SKM-1 (cell line): Measurements from ENCODE around the gene TEDC1.

Experiments
- DNase-seq: peaks from one replicate; lab custom pipeline; 2025; ENCODE audit not compliant: unreplicated experiment; lab: John Stamatoyannopoulos, UW

Gene TEDC1

DNA sequence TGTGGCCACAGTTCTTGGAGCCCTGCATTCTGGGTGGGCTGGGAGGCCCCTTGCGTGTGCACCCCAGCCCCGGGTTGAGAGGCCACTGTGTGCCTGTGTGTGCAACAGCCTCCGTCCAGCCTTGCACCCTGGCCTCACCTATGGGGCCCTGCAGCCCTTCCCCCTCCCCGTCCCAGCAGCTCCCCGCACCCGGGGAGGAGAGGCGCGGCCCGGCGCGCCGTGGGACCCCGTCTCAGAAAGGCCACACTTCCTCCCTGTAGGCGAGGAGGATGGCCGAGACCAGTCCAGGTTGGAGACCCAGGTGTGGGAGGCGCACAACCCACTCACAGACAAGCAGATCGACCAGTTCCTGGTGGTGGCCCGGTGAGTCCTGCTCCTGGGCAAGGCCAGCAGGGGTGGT lies 33.0 kb upstream of the TEDC1 start:
- no peak for DNase-seq

DNA sequence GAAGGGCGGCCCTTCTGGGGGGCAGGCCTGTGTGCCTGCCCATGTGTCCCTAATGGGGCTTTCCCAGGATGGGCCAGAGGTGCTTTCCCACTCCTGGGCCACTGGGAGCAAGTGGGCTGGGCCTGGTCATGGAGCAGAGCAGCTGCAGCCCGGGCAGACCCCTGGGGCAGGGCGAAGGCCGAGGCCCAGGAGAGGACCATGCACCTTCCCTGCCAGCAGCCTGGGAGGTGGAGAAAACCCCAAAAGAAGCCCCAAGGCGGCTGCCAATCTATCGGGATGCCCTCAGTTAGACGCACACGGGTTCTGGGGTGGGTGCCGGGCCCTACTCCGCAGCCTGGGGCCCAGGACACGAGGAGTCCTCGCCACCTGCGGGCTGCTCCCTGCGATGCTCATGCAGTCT lies 32.5 kb upstream of the TEDC1 start:
- DNase-seq: no peak

DNA sequence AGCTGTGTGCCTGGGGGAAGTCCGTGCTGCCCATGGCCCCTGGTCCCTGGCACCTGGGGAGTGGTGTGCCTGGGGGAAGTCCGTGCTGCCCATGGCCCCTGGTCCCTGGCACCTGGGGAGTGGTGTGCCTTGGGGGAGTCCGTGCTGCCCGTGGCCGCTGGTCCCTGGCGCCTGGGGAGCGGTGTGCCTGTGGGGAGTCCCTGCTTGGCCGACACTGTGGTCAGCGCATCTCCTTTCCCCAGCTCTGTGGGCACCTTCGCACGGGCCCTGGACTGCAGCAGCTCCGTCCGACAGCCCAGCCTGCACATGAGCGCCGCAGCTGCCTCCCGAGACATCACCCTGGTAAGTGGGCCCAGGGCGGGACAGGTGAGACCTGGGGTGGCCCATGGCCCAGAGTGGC lies 30.9 kb upstream of the TEDC1 start:
- DNase-seq: no peak

DNA sequence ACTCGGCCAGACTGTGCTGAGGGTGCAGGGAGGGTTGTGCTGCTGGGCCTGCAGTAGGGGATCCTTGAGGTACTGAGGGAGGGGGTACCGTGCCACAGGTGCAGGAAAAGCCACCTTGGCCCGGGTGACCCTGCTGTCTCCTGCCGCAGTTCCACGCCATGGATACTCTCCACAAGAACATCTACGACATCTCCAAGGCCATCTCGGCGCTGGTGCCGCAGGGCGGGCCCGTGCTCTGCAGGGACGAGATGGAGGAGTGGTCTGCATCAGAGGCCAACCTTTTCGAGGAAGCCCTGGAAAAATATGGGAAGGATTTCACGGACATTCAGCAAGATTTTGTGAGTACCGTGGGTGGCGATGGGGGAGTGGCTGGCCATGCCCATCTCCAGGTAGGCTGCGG lies 30.4 kb upstream of the TEDC1 start:
- no peak for DNase-seq

DNA sequence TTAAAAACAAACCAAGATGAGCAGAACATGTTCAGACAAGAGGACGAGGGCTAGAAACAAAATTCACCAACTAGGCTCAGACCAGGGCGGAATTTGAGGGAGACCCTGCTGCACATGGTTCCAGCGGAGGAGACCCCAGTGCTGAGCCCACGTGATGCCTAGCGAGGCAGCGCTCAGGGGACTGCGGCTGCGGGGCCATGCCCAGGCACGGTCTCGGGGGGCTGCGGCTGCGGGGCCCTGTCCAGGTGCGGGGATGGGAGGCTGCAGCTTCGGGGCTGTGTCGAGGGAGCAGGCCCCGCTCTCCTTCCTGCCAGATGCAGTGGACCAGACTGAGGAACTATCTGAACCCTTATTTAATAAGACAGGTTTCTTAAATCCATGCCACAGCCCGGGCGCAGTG lies 29.1 kb upstream of the TEDC1 start:
- DNase-seq: no peak

DNA sequence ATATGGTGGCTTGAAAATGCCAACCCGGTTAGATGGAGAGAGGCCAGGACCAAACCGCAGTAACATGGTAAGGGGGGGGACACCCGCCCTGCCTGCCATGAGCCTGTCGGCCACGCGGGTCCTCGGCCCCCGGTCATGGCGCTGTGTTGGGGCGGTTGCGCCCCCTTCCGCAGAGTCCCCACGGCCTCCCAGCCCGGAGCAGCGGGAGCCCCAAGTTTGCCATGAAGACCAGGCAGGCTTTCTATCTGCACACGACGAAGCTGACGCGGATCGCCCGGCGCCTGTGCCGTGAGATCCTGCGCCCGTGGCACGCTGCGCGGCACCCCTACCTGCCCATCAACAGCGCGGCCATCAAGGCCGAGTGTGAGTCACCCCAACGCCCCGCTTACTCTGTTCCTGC lies 26.5 kb upstream of the TEDC1 start:
- DNase-seq: no peak

DNA sequence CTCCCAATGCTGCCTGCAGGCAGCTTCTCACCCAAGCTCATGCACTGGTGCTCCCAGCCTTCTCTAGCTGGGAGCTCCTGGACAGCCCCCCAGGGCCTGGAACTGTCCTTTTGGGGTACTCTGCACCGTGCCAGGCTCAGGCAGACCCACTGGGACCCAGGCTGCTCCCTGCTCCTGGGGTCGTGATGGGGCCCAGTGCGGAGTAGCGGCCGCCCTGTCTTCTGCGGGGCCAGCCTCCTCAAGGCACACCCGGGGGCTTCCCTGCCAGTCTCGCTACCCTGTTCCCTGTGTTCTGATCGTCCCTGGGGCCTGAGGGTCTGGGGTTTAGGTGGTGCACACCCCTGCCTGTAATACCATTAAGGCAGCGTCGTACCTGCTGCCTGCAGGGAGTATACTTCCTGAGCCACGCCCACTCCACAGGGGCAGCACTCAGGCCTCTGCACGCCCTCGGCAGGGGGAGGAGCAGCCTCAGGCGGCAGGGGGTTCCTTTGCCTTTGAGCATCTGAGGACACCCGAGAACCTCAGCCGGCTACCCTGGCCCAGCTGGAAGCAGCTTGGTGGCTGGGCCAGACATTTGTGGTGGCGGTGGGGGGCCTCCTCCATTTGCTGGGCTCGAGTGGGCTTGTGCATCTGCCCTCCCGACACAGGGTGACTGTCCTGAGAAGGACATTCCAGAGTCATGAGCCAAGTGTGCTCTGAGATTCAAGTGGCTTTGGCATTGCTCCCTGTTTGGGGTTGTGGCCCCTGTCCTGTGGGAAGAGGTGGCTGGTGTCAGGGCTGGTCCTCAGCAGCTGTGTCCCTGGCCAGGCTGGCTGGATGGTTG lies 25.6 kb upstream of the TEDC1 start:
- no peak for DNase-seq

DNA sequence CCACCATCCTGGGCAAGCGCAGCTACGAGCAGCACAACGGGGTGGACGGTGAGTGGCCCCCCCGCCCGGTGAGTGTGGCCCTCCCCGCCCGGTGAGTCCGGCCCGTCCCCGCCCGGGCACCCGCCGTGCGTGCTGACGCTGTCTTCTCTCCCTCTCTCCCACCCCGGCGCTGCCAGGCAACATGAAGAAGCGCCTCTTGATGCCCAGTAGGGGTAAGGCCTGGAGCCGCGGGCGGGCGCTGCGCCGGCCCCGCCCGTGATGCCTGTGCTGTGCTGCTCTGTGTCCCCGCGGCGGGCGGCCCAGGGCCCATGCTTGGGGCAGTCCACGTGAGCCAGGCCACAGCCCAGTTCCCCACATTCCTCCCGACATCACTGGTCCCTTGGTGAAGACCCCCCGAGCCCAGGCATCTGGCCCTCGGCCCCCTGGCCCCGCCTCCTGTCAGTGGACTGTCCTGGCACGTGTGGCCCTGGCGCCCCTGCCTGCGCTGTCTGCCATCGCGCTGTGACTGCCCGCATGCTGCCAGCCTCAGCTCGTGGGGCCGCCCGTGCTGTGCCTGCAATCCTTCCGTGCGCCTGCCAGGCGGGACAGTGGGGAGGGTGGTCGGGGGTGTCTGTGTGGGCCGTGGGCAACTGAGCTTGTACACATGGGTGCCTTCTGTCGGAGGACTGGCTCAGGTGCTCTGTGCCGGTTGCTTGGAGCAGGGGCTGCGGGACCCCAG lies 24.4 kb upstream of the TEDC1 start:
- DNase-seq: no peak

DNA sequence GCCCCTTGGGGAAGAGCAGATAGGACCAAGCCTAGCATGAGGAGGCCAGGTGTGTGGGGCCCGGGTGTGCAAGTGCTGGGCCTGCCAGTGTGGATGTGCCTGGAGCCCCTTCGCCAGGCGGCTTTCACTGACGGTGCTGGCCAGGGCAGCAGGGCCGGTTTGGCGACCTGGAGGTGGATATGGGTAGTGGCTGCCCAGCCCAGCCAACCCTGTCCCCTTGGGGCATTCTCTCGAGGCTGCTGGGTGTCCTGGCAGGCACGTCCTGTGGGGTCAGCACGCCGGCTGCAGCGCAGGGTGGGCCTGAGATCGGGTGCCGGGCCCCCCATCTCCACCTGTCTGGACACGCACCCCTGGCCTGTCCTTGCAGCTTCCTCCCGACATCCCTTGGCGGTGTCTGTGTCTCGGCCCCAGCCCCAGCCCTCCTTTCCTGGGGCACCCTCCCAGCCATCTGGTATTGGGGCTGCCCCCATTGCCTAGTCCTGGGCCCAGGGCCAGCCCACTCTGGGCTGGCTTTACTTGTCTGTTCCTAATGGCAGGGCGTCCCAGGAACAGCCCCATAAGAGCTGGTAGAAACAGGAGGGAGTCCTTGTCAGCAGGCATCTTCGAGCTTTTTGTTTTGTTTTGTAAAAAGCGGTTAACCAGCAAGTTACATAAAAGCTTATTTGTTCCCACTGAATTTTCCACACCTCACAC lies 23.7 kb upstream of the TEDC1 start:
- no peak for DNase-seq

DNA sequence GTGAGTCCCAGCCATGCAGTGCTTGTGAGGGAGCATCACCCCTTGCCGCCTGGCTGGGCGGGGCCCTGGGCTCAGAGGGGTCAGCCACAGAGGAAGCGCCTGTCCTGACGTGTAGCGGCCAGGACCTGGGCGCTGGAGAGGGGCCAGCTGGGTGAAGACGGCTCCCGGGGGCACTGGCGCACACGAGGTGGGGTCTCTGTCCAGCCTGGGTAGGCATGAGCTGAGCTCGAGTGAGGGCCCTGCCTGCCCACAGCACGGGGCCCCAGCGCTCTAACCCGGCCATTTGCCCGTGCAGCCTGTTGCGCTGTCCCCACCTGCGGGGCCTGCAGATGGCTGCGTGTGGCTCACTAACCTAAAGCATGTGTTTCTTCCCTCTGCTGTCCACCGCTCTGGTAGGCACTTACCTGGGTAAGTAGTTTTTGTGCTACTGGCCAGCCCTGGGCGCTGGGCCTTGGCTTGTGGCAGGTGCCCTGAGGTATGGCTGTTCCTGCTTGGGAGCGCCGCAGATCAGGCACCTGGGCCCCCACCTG lies 23.0 kb upstream of the TEDC1 start:
- no peak for DNase-seq

DNA sequence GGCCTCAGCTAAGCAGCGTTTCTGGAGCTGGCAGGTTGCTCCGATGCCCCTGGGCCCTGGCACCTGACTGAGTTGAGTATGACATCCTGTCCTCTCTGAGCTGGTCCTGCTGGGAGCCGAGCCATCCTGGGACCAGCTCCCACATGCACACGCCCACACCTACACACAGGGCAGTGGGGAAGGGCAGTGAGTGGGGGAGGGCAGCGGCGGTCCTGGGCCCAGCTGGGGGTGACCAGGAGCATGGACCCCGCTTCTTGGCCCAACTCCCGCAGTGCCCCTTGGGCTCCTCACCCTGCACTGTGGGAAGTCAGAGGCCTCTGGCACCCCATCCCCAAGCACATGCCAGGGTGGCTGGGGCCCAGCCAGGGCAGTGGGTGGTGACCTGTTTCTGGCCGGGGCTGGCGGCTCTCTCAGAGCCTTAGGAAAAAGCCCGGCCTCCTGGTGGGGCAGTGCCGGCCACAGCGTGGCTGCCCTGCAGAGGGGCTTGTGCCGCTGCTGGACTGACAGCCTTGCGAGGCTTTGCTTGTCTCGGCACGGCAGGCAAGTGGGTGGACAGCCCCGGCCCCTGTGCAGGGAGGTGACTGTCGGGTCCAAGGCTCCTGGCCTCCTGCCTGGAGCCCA lies 22.3 kb upstream of the TEDC1 start:
- no peak for DNase-seq

DNA sequence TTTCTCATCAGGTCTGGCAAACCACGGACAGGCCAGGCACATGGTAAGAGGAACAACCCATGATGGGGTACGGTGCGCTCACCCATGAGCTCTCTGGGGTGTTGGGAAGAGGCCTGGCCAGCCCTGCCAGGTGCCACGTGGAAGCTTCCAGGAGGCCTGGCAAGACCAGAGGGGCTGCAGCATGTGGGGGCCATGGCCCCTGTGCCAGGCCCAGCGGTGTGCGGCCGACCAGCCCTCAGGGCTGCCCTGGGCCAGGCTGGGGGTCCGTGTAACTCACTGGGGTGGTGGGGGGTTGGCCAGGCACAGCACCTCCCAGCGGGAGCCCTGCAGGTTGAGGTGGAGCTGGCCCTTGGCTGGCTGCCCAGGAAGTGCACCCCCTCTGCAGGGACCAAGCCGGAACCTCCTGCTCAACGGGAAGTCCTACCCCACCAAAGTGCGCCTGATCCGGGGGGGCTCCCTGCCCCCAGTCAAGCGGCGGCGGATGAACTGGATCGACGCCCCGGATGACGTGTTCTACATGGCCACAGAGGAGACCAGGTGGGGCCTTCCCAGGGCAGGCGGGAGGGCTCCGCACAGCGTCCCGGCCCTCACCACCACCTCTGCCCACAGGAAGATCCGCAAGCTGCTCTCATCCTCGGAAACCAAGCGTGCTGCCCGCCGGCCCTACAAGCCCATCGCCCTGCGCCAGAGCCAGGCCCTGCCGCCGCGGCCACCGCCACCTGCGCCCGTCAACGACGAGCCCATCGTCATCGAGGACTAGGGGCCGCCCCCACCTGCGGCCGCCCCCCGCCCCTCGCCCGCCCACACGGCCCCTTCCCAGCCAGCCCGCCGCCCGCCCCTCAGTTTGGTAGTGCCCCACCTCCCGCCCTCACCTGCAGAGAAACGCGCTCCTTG lies 21.3 kb upstream of the TEDC1 start:
- no peak for DNase-seq

DNA sequence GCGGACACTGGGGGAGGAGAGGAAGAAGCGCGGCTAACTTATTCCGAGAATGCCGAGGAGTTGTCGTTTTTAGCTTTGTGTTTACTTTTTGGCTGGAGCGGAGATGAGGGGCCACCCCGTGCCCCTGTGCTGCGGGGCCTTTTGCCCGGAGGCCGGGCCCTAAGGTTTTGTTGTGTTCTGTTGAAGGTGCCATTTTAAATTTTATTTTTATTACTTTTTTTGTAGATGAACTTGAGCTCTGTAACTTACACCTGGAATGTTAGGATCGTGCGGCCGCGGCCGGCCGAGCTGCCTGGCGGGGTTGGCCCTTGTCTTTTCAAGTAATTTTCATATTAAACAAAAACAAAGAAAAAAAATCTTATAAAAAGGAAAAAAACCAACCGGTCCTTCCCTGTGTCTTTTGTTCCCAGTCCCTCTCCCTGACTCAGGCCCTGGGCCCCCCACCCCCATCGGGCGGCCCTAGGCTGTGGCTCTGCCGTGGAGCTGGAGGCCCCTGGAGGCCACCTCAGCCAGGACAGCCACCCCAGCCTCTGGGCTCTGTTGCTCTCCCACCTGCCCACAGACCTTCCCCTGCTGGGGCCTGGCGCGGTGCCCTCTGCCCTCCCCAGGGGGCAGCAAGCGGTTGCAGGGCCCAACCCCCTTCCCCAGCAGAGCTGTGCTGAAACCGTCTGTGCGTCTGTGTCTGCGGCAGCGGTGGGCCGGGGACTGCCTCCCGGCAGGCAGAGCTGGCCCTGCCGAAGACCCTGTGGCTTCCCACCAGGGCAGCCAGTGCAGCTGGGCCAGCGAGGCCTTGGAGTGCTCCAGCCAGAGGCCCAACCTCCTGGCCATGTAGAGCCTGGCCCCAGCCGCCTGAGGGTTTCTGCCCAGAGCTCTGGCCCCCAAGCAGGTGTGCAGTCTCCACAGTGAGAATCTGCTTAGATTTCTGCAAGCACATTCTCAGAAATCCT lies 20.4 kb upstream of the TEDC1 start:
- no peak for DNase-seq

DNA sequence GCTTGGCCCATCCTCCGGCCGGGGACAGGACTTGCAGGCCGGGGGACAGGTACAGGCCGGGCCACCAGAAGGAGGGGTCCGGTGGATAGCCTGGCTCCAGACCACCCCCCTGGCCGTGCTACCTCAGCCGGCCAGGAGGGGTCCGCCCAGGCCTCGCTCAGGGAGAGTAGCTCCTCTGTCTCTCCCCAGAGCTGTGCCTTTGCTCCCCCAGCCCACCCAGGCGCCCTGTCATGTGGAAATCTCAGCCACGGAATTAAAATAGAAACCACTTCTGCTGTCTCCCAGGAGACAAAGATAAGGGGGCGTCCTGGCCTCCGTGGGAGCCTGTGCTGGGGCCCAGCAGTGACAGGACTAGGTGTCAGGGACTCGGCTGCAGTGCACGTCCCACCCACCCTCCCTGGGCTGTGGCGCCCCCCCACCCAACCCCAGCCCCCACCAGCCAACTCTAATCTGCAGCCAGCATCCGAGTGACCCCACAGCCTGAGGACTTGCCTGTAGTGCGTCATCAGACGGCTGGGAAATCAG lies 19.7 kb upstream of the TEDC1 start:
- DNase-seq: no peak

DNA sequence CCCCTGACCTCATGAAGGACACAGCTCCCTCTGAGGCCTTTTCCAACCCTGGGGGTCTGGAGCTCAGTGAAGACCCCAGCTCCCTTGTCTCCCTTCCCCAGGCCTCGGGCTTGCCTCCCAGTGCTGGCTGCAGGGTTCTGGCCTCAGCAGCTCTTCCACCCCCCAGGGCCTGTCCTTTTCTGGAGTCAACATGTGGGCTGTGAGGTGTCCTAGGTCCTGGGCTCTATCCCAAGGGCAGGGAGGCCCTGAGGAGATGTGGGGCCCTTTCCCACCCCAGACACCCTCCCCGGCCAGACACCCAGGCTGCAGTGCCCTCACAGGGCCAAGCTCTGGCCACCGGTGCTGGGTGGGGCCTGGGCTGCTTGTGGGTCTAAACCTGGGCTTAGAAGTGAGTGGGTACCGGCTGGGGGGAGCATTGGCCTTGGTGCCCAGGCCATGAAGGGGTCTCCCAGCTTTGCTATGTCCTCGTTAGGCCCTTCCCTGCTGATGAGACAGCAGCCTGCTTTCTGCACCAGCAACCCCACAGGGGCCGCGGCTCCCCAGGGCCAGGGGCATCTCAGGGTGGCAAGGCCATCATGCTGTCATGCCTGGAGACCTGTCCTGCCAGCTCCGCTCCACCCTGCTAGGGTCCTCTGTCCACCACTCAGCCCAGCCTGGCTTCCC lies 19.1 kb upstream of the TEDC1 start:
- no peak for DNase-seq

DNA sequence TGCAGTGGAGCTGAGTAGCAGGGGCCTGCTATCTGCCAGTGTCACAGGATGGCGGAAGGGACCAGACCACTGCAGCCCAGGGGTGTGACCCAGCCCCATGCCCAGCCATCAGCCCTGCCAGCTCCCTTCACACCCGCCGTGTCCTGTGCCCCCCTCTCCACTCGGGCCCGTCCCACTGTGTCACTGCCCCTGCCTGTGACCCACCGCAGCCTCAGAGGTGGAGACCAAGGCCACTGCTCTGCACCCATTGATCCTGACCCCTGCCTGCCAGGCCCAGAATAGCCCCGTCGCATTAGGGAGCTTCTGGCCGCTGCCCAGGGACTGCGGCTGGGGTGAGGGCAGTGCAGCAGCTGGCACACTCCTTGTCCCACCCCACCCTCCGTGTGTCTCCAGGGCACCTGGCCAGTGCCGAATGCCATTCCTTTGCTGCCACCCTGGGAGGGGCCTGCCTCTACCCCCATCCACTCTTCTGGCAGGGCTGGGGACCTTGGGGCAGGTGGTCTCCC lies 18.5 kb upstream of the TEDC1 start:
- DNase-seq: no peak

DNA sequence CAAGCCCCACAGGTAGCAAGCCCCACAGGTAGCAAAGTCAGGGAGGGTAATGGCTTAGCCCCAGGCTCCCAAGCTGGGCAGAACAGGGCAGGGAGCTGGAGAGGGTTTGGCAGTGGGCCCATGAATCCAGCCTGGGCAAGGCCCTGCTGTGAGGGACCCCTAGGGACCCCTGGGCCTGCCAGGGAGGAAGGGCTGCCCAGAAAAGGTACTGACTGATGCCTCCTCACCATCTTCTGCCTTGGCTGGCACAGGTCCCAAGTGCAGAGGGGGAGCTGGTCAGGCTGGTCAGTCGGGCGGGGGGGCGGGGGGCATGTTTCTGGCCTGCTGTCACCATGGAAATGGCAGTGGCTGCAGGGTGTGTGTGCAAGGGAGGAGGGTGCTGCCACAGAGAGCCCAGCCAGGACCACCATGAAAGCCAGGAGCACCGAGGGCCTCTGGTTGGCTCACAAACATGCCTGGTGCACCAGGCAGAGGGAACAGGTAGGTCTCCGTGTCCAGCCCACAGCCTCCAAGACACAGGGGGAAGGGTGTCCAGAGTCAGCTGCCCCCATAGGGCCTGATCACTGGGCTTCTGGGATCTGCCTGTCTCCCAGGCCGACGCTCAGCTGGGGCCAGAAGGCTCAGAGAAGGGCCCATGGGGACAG lies 17.9 kb upstream of the TEDC1 start:
- no peak for DNase-seq
